Body of pancreas (tissue), 4 donors: Measurements from ENCODE around the gene ADAMTSL2.

Source experiments
- POLR2A ChIP-seq, 3 donors: fragments of 450-650 bp; IDR thresholded peaks; one replicate each; pipeline ENCODE4 v1.6.1; 2016; ENCODE audit warnings: antibody characterized with exemption in 3 of 3, mild to moderate bottlenecking in 2 of 3
- TF ChIP-seq, protein P1 (sequence below), 7 experiments: fragments of 450-650 bp in 4 of 7; fragments of 200-600 bp in 3 of 7; sonication (generic) in 3 of 7; IDR thresholded peaks; one replicate each; pipeline ENCODE4 v1.5.1; 2016 to 2019; ENCODE audit warnings: antibody characterized with exemption in 7 of 7

DNA sequence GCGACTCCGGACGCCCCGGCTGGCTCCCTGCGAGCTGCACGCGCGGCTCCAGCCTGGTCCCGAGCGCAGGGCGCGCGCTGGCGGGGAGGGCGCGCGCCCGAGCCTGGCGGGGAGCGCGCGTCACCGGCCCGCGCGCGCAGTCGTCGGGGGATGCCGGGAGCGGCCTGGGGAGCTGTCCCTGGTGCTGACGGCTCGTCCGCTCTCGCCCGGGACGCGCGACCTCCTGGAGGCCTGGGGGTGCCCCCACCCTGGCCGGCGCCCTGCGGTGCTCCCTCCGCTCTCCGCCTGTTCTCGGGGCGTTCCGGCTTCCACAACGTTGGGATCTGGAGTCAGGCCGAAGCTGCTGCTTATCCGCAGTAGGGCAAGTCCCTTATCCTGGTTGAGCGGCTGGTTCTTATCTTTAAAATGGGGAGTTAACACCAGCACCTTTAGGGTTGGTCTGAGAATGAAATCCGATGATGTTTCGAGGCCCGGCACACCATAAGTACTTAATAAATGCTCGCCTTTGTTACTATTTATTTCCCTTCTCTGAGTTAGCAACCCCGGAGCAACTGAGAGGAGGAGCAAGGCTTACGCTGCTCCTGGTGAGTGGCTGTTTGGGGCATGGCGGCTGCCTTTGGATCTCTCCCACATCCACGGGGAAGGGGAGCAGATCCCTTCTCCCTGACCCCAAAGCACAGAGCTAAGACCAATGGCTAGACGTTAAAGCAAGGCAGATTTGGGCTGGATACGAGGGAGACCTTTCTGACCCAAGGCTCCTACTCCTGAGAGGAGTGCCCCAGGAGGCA is 75.0 kb downstream of the ADAMTSL2 start, which contains the start of gene FAM163B:
- TF ChIP-seq, protein P1, sequence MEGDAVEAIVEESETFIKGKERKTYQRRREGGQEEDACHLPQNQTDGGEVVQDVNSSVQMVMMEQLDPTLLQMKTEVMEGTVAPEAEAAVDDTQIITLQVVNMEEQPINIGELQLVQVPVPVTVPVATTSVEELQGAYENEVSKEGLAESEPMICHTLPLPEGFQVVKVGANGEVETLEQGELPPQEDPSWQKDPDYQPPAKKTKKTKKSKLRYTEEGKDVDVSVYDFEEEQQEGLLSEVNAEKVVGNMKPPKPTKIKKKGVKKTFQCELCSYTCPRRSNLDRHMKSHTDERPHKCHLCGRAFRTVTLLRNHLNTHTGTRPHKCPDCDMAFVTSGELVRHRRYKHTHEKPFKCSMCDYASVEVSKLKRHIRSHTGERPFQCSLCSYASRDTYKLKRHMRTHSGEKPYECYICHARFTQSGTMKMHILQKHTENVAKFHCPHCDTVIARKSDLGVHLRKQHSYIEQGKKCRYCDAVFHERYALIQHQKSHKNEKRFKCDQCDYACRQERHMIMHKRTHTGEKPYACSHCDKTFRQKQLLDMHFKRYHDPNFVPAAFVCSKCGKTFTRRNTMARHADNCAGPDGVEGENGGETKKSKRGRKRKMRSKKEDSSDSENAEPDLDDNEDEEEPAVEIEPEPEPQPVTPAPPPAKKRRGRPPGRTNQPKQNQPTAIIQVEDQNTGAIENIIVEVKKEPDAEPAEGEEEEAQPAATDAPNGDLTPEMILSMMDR (IDR thresholded peaks at IDR 0.05) = no peak
- TF ChIP-seq POLR2A (IDR thresholded peaks at IDR 0.05) = no peak
